Aorta (tissue), 5 donors: Measurements from ENCODE around the gene MDH2. TPM values are rescaled to one million over a fixed set of nuclear protein-coding genes. Genes with fewer than 3 reads are reported as not detected.
A peak's percentile ranks its signal among the peaks of the same experiment; 100 is the strongest.

Experiments
- ATAC-seq: fragments of 200-7000 bp; cut with Tn5 transposase; one replicate; pipeline ENCODE4 v1.9.1; 2022; ENCODE audit warnings: moderate library complexity; ENCODE audit not compliant: low FRiP score
- DNase-seq, 2 donors: peaks; one replicate each; pipeline ENCODE4 v3.0.0-alpha.2; 2020
- H3K27ac ChIP-seq, 2 donors: one replicate each; pipeline ENCODE4 v1.5.1; 2013; ENCODE audit warnings: low read length in 2 of 2, mild to moderate bottlenecking in 2 of 2, moderate library complexity in 2 of 2, control low read depth in 1 of 2, inconsistent platforms in 1 of 2, low read depth in 1 of 2
- H3K27me3 ChIP-seq, 2 donors: one replicate each; pipeline ENCODE4 v1.6.1; 2013; ENCODE audit warnings: control low read depth in 1 of 2, low read length in 1 of 2, mild to moderate bottlenecking in 1 of 2, moderate library complexity in 1 of 2; ENCODE audit not compliant: insufficient read depth in 2 of 2, control insufficient read depth in 1 of 2
- H3K36me3 ChIP-seq, 2 donors: one replicate each; pipeline ENCODE4 v1.6.1; 2013; ENCODE audit warnings: control low read depth in 1 of 2, low read length in 1 of 2, mild to moderate bottlenecking in 1 of 2; ENCODE audit not compliant: insufficient read depth in 2 of 2, control insufficient read depth in 1 of 2
- H3K4me1 ChIP-seq, 2 donors: one replicate each; pipeline ENCODE4 v1.6.1; 2013; ENCODE audit warnings: low read length in 2 of 2, control low read depth in 1 of 2, mild to moderate bottlenecking in 1 of 2, moderate library complexity in 1 of 2; ENCODE audit not compliant: insufficient read depth in 2 of 2, control insufficient read depth in 1 of 2
- H3K4me3 ChIP-seq, 2 donors: one replicate each; pipeline ENCODE4 v1.5.1; 2013; ENCODE audit warnings: low read length in 2 of 2, control low read depth in 1 of 2, mild to moderate bottlenecking in 1 of 2
- H3K9me3 ChIP-seq: one replicate; pipeline ENCODE4 v1.6.1; 2013; ENCODE audit warnings: mild to moderate bottlenecking, low read length; ENCODE audit not compliant: control insufficient read depth
- WGBS, 2 donors: extraction: QIAGEN DNeasy Blood & Tissue Kit; methylation state at CpG; one replicate each; pipeline ENCODE4 v1.1.7; 2013; 5-methylcytosine and 5-hydroxymethylcytosine counted together
- intact Hi-C, 2 donors: fragments of 100-400 bp; cut with DNase I; formaldehyde crosslinking; loops; one replicate each; pipeline versions ENCODE4 v1.14.2 to v1.15.0; 2022
- polyA plus RNA-seq, 2 donors: library from polyadenylated mRNA; stranded (reverse); fragments of 200-250 nt; gene quantifications; one replicate each; pipeline ENCODE4 v1.2.3, GENCODE V29; 2013
- total RNA-seq, 2 donors: library from RNA; stranded (reverse); fragmentation: NEBNext Ultra II Directional; extraction: Animal tissue kit (Norgen Biotek cat#: 25700); gene quantifications; one replicate each; pipeline ENCODE4 v1.2.1, GENCODE V29; 2021
- donor health status: healthy with polysubstance abuse.
- donor health status: Bipolar disorder and iron deficiency.
- donor health status: DM: no; HTN: no; CAD: no.
- donor health status: DM: no; HTN: no; CAD: no.
- donor health status: DM: yes; HTN: yes; CAD: no.

MDH2 gene
- total and polyA plus RNA-seq, 4 donors, result 65.3 to 87.9 (median 67.6) TPM

DNA sequence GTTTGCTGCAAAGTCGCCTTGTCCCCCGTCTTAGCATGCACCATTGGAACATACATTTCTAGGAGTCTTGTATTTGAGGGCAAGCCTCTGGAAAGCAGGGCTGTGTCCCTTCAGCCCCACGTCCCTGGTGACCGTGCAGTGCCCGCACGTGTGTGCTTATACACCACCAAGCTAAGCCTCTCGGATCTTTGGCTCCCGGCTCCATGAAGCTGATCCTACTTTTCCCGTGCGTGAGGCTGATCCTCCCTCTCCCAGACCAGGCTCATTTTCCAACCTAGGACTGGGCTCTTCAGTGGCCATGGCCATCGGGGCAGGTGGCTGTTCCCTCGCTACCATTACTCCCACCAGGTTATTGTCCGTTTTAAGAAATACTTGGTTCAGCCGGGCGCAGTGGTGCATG, 14.3 kb downstream of the MDH2 start:
- Histone ChIP-seq H3K36me3 (peaks cover 9 to 13% of the 10 kb centered on the region in 2 donors), H3K27me3 (no peaks in the 10 kb centered on the region), H3K27ac (no peak overlapping the region), H3K4me3 (no peak overlapping the region), H3K9me3 (no peaks in the 10 kb centered on the region), H3K4me1 (no peaks in the 10 kb centered on the region)
- DNase-seq (no peak), ATAC-seq (no peak)
- 92 to 93% methylated on average over 15 of the region's 15 CpGs for WGBS, 2 donors
- intact Hi-C loops, result no loop called here

DNA sequence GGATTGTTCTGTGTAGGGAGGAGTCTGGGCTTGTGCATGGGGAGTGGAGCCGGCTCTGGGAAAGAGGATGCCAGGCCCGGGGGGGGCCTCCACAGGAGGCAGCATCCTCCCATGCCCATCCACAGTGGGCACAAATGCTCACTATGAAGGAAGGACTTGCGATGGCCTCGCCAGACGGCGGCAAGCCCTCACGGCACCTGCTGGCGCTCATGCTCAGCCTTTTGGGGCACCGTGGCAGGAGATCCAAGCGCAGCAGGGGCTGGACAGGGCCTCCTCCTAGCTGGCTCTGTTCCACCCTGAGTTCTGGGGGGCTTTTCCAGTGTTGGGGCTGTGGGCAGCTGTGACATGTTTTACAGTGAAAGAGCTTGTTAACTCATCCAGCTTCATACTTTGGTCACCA, 15.2 kb downstream of the MDH2 start:
- H3K4me3 ChIP-seq, result no peak overlapping the region
- DNase-seq (no peak), ATAC-seq (no peak)
- no peaks in the 10 kb centered on the region for H3K4me1 ChIP-seq
- H3K27me3 ChIP-seq, result no peaks in the 10 kb centered on the region
- no peak overlapping the region for H3K27ac ChIP-seq
- peaks cover 9 to 15% of the 10 kb centered on the region in 2 donors for H3K36me3 ChIP-seq
- 93 to 95% methylated on average over 10 of the region's 10 CpGs for WGBS, 2 donors
- intact Hi-C loops, result no loop called here
- no peaks in the 10 kb centered on the region for H3K9me3 ChIP-seq

DNA sequence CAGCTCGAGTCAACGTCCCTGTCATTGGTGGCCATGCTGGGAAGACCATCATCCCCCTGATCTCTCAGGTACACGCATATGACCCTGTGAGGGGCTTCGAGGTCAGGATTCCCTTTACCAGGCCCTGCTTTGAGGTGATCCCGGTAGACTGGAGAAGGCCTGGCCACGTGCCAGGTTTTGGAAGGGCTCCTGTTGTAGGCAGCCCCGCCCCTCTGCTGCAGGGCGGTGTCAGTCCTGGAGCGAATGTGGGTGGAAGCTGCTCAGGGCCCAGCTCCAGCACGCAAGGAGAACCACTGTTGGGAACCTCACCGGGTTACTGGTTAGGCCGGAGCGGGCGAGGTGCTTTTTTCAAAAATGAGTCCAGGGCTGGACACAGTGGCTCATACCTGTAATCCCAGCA, 15.6 kb downstream of the MDH2 start:
- intact Hi-C loops, result no loop called here
- DNase-seq, result no peak
- no peak for ATAC-seq
- H3K27ac ChIP-seq, result no peak overlapping the region
- H3K4me3 ChIP-seq, result no peak overlapping the region
- WGBS, 2 donors, result 78 to 81% methylated on average over 14 of the region's 14 CpGs
- H3K4me1 ChIP-seq, result no peaks in the 10 kb centered on the region
- H3K9me3 ChIP-seq, result no peaks in the 10 kb centered on the region
- H3K27me3 ChIP-seq, result no peaks in the 10 kb centered on the region
- H3K36me3 ChIP-seq, result peaks cover 9 to 15% of the 10 kb centered on the region in 2 donors

DNA sequence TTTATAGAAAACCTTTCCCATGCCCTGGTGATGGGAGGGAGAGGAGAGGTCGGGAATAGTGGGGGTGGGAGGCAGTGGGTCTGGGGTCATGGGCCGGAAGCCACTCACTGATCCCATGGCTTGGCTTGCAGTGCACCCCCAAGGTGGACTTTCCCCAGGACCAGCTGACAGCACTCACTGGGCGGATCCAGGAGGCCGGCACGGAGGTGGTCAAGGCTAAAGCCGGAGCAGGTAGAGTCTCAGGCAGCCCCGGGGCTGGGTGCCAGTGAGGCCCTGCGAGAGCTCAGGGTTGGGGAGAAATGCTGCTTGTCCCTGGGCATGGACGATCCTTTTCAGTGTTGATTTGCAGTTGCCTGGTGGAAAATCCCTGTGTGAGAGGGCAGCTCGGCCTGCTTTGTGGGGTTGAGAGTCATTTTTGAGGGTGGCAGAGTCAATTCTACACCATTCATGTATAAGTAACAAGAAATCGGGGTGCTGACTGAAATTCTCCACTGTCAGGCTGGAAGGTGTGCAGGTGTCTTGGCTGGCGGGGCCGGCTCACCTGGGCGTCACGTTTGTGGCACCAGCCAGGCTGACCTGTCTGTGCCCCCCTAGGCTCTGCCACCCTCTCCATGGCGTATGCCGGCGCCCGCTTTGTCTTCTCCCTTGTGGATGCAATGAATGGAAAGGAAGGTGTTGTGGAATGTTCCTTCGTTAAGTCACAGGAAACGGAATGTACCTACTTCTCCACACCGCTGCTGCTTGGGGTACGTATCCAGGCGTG, 16.5 kb downstream of the MDH2 start:
- Histone ChIP-seq H3K4me1 (no peaks in the 10 kb centered on the region), H3K9me3 (no peaks in the 10 kb centered on the region), H3K27me3 (no peaks in the 10 kb centered on the region), H3K27ac (no peak overlapping the region), H3K4me3 (no peak overlapping the region), H3K36me3 (peaks cover 9 to 13% of the 10 kb centered on the region in 2 donors)
- ATAC-seq, result no peak
- intact Hi-C loops, result no loop called here
- 91 to 95% methylated on average over 24 of the region's 24 CpGs for WGBS, 2 donors
- DNase-seq, result no peak

DNA sequence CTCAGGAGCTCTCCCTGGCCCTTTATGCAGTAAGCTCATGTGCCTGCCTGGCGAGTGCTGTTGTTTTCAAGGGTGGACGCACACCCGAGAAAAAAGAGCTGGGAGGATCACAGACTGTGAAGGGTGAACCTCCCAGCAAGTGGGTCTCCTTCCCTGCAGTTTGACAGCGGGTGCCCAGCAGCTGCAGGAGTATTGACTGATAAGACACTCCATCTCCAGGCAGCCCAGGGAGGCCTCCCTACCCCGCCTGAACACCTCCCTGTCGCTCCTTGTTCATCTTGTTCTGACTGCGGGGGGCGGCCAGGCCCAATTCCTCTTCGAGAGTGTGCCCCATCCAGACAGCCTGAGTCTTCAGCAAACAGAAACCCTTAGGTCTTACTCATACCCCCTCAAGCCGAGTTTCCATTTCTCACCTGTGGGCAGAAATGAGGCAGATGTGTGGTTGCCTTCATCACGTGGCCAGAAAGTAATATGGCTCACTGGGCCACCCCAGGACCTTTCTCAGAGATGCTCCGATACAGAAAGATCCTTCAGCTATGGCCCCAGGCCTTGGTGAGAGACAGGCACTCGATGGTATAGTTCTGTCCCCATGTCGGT, 17.2 kb downstream of the MDH2 start:
- no peak overlapping the region for H3K4me3 ChIP-seq
- H3K27ac ChIP-seq, result no peak overlapping the region
- no peaks in the 10 kb centered on the region for H3K4me1 ChIP-seq
- 91 to 94% methylated on average over 14 of the region's 14 CpGs for WGBS, 2 donors
- no peaks in the 10 kb centered on the region for H3K9me3 ChIP-seq
- H3K27me3 ChIP-seq, result no peaks in the 10 kb centered on the region
- DNase-seq, result no peak
- no peak for ATAC-seq
- intact Hi-C loops, result no loop called here
- H3K36me3 ChIP-seq, result peaks cover 9 to 12% of the 10 kb centered on the region in 2 donors

DNA sequence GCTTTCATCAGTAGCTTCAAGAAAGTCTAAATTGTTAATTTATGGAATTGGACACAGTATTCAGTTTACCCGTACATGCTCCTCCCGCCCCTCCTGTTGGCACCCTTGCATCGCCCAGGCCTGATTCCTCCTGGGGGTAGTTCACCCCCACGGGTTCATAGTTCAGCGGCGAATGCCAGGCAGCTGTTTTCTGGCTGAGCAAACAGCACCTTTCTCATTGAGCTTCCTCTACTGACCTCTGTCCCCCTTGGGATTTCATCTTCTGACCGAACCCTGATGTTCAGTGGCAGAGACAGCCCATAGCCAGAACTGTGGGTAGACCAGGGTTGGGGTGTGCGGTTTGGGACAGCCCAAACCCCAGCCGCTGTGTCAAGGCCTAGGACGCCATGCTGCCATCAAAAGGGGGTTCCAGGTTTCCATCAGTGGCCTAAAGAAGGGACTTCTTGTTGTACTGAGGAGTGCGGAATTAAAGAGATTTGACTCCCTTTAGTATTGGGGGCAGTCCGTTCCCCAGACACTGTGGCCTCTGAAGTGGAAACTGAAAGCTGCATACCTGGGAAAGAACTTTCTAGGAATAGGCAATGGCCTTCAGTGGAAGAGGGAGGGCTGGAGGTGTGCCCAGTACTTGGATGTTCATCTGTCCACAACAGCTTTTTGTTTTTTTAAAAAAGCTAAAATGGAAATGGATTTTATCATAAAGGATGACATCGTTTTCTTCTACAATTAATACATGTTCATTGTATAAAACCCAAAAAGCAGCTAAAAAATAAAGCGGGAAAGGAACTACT, 19.0 kb downstream of the MDH2 start:
- intact Hi-C loops, result no loop called here
- no peak for ATAC-seq

DNA sequence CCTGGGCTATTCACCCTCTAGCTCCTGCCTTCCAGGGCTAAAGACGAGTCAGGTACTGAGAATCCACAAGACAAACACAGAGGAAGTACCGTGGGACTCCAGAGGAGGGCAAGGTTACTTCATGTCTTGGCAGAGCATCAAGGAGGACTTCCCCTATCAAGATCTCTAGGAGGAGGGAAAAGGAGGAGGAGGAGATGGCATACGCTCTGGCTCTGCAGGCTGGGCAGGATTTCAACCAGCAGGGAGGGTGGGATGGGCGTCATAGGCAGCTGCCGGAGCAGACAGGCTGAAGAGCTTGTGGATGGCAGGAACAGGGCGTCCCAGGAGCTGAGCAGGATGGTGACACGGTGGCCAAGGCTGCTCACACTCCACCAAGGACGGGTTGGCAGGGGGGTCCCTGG, 21.3 kb downstream of the MDH2 start:
- DNase-seq (no peak), ATAC-seq (peak; percentile 49)
- Histone ChIP-seq H3K27ac (no peak overlapping the region), H3K27me3 (no peaks in the 10 kb centered on the region), H3K4me3 (no peak overlapping the region), H3K36me3 (peaks cover 9 to 11% of the 10 kb centered on the region in 2 donors), H3K9me3 (peaks cover 1% of the 10 kb centered on the region), H3K4me1 (no peaks in the 10 kb centered on the region)
- intact Hi-C loops, result no loop called here
- WGBS, 2 donors, result 9 to 12% methylated on average over 8 of the region's 8 CpGs

More for the DNA sequence above, 19.0 kb downstream of the MDH2 start:
- WGBS, 2 donors, result 92 to 93% methylated on average over 14 of the region's 14 CpGs
- DNase-seq, result no peak
- H3K4me3 ChIP-seq, result no peak overlapping the region
- peaks cover 9 to 12% of the 10 kb centered on the region in 2 donors for H3K36me3 ChIP-seq
- H3K4me1 ChIP-seq, result no peaks in the 10 kb centered on the region
- H3K27me3 ChIP-seq, result no peaks in the 10 kb centered on the region
- no peak overlapping the region for H3K27ac ChIP-seq
- no peaks in the 10 kb centered on the region for H3K9me3 ChIP-seq

DNA sequence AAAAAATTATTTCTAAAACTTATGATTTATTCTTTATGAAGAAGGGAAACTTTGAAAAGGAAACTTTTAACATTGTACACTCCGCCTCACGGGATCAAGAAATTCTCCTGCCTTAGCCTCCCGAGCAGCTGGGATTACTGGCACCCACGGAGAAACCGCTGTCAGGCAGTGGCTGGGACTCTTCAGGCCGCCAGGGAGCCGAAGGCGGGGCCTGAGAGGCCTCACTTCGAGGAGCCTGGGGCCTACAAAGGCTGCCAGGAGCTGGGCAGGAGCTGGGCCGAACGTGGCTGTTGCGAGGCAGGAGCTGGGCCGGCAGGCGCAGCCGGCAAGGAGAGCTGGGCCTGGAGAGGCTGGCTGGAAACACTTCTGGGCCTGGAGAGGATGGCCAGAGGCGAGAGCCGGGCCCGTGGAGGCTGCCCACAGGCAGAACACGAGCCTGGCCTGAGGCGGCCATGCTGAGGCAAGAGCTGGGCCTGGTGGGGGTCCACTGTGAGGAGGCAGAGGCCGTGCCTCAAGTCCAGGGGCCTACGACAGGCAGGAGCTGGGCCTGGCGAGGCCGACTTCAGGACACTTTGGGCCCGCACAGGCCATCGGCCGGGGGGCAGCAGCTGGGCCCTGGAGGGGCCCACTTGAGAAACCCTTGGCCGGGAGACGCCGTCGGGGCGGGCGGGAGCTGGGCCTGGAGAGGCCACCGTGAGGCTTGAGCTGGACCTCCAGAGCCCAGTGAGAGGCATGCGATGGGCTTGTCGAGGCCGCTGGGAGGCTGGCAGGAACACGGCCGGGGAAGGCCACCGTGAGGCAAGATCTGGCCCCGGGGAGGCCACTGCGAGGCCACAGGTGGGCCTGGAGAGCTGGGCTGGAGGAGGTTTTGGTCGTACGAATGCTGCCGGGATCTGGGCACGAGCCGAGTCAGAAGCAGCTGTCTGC, 23.7 kb downstream of the MDH2 start:
- Histone ChIP-seq H3K4me3 (no peak overlapping the region), H3K4me1 (no peaks in the 10 kb centered on the region), H3K9me3 (peaks cover 4% of the 10 kb centered on the region), H3K27me3 (no peaks in the 10 kb centered on the region), H3K27ac (no peak overlapping the region), H3K36me3 (peaks cover 0 to 2% of the 10 kb centered on the region in 2 donors)
- 91 to 92% methylated on average over 47 of the region's 47 CpGs for WGBS, 2 donors
- DNase-seq (no peak), ATAC-seq (no peak)
- intact Hi-C loops, result no loop called here
